HepG2 (cell line): ENCODE data around the gene CYP4V2. TPM values are rescaled to one million over a fixed set of nuclear protein-coding genes. Genes with fewer than 3 reads are reported as not detected.

ENCODE experiments used
- AKAP8 ChIP-seq: sonication (generic); formaldehyde crosslinking; IDR thresholded peaks from 2 replicates; pipeline ENCODE4 v1.5.1; 2020; ENCODE audit warnings: mild to moderate bottlenecking, missing genetic modification reagents
- GABPB1 ChIP-seq: IDR thresholded peaks from 2 replicates; pipeline ENCODE4 v1.6.1; 2016; ENCODE audit warnings: mild to moderate bottlenecking, missing genetic modification reagents, moderate library complexity, missing compliant biosample characterization
- HNRNPUL1 ChIP-seq: fragments of 200-400 bp; formaldehyde crosslinking; IDR thresholded peaks from 2 replicates; pipeline ENCODE4 v1.6.1; 2017; ENCODE audit warnings: low read depth, mild to moderate bottlenecking, low read length, moderate library complexity
- KDM1A ChIP-seq: IDR thresholded peaks from 2 replicates; pipeline ENCODE4 v1.6.1; 2016; ENCODE audit warnings: missing compliant biosample characterization
- RAD21 ChIP-seq: fragments of 450-650 bp; formaldehyde crosslinking; IDR thresholded peaks from 2 replicates; pipeline ENCODE4 v1.5.0; 2020; ENCODE audit warnings: mild to moderate bottlenecking
- SCMH1 ChIP-seq: sonication (generic); formaldehyde crosslinking; IDR thresholded peaks from 2 replicates; pipeline ENCODE4 v1.9.0; 2021; ENCODE audit warnings: missing genetic modification reagents, mild to moderate bottlenecking, borderline replicate concordance
- SKI ChIP-seq: fragments of 450-650 bp; IDR thresholded peaks from one replicate; pipeline ENCODE4 v1.6.1; 2018; ENCODE audit warnings: mild to moderate bottlenecking; ENCODE audit not compliant: partially characterized antibody
- ZBTB26 ChIP-seq: IDR thresholded peaks from 2 replicates; pipeline ENCODE4 v1.6.1; 2016; ENCODE audit warnings: missing compliant biosample characterization, missing genetic modification reagents, borderline replicate concordance
- ZFX ChIP-seq: sonication (generic); formaldehyde crosslinking; IDR thresholded peaks from 2 replicates; pipeline ENCODE4 v1.4.0; 2020; ENCODE audit warnings: mild to moderate bottlenecking, low read depth, missing genetic modification reagents, moderate library complexity
- ZMYM3 ChIP-seq: sonication (generic); formaldehyde crosslinking; IDR thresholded peaks from 2 replicates; pipeline ENCODE4 v1.5.1; 2020; ENCODE audit warnings: mild to moderate bottlenecking, missing genetic modification reagents
- polyA plus RNA-seq, 8 experiments: library from polyadenylated mRNA; depleted of rRNA in 3 of 8; stranded (reverse) in 7 of 8; unstranded in 1 of 8; fragments of >200 nt; fragmentation: Illumina TruSeq in 4 of 8; extraction: Trizol in 4 of 8; gene quantifications; 2 replicates each; pipeline versions ENCODE4 v1.2.1 to v1.2.3, GENCODE V29; 2011 to 2016; ENCODE audit warnings: low read depth in 4 of 8, missing spikeins in 1 of 8, mixed read lengths in 1 of 8; ENCODE audit not compliant: insufficient read depth in 1 of 8
- total RNA-seq, 5 experiments: library from RNA; depleted of rRNA; stranded (reverse); fragments of >200 nt; fragmentation: Illumina TruSeq; extraction: Trizol; gene quantifications; 2 replicates each; pipeline ENCODE4 v1.2.3, GENCODE V29; 2016; ENCODE audit warnings: low read depth in 1 of 5
- TF ChIP-seq, protein P1 (sequence below): sonication (generic); formaldehyde crosslinking; IDR thresholded peaks from 2 replicates; pipeline ENCODE4 v1.4.0; 2020; ENCODE audit warnings: mild to moderate bottlenecking, missing genetic modification reagents

Gene CYP4V2
- total and polyA plus RNA-seq, 2 of the 13 experiments (the other 11 are each of a cell fraction or from before 2014, with no cell fraction given), result 4.7 to 7.2 TPM

GRCh38 chr4:186169945-186170802 is 21.2 kb upstream of the CYP4V2 start (continued):
- no peak for TF ChIP-seq HNRNPUL1
- TF ChIP-seq ZBTB26 (CRISPR knock-in tag), result no peak
- TF ChIP-seq, protein P1, sequence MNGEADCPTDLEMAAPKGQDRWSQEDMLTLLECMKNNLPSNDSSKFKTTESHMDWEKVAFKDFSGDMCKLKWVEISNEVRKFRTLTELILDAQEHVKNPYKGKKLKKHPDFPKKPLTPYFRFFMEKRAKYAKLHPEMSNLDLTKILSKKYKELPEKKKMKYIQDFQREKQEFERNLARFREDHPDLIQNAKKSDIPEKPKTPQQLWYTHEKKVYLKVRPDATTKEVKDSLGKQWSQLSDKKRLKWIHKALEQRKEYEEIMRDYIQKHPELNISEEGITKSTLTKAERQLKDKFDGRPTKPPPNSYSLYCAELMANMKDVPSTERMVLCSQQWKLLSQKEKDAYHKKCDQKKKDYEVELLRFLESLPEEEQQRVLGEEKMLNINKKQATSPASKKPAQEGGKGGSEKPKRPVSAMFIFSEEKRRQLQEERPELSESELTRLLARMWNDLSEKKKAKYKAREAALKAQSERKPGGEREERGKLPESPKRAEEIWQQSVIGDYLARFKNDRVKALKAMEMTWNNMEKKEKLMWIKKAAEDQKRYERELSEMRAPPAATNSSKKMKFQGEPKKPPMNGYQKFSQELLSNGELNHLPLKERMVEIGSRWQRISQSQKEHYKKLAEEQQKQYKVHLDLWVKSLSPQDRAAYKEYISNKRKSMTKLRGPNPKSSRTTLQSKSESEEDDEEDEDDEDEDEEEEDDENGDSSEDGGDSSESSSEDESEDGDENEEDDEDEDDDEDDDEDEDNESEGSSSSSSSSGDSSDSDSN (CRISPR knock-in tag), result 0 out of 2 replicates have a peak, but pooled peaks have one; percentile 26
- TF ChIP-seq RAD21 (CRISPR knock-in tag), result peak; percentile 23; the same call in 1 of the 2 replicates
- TF ChIP-seq SKI, result no peak
- 0 out of 2 replicates have a peak, but pooled peaks have one; percentile 12 for TF ChIP-seq GABPB1 (CRISPR knock-in tag)
- TF ChIP-seq AKAP8, result no peak
- no peak for TF ChIP-seq SCMH1 (CRISPR knock-in tag)
- TF ChIP-seq ZFX (CRISPR knock-in tag), result 0 out of 2 replicates have a peak, but pooled peaks have one; percentile 15
- TF ChIP-seq KDM1A (CRISPR knock-in tag), result 0 out of 2 replicates have a peak, but pooled peaks have one; percentile 17
- TF ChIP-seq ZMYM3 (CRISPR knock-in tag), result peak; percentile 73; the same call in 1 of the 2 replicates
